ENCODE results near the gene CCNB2.
A peak's percentile ranks its signal among the peaks of the same experiment; 100 is the strongest.

Gene CCNB2

DNA sequence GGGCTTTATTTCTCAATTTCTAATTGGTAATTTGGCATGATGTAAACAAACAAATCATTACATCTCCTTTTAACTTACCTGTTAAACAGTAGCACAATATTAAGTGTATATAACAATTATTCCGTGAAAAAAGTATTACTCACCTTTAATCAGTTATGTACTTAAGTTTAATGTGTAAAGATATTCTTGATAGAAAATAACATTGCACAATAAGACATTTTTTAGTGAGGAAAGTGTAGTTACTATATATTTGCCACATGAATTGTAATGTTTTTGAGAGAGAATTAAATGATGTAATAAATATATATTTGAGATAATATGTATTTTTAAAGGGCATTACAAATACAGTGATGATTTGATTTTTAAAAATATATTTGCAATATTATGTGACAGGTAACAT is 10.9 kb upstream of the CCNB2 start:
- no peak overlapping the region for H3K4me3 ChIP-seq (ENCODE audit: low read length)
- TF ChIP-seq, protein P1, sequence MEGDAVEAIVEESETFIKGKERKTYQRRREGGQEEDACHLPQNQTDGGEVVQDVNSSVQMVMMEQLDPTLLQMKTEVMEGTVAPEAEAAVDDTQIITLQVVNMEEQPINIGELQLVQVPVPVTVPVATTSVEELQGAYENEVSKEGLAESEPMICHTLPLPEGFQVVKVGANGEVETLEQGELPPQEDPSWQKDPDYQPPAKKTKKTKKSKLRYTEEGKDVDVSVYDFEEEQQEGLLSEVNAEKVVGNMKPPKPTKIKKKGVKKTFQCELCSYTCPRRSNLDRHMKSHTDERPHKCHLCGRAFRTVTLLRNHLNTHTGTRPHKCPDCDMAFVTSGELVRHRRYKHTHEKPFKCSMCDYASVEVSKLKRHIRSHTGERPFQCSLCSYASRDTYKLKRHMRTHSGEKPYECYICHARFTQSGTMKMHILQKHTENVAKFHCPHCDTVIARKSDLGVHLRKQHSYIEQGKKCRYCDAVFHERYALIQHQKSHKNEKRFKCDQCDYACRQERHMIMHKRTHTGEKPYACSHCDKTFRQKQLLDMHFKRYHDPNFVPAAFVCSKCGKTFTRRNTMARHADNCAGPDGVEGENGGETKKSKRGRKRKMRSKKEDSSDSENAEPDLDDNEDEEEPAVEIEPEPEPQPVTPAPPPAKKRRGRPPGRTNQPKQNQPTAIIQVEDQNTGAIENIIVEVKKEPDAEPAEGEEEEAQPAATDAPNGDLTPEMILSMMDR (conservative IDR thresholded peaks at IDR 0.05; ENCODE audit: low read length), result no peak
- no peak for DNase-seq (ENCODE audit: low read depth)

DNA sequence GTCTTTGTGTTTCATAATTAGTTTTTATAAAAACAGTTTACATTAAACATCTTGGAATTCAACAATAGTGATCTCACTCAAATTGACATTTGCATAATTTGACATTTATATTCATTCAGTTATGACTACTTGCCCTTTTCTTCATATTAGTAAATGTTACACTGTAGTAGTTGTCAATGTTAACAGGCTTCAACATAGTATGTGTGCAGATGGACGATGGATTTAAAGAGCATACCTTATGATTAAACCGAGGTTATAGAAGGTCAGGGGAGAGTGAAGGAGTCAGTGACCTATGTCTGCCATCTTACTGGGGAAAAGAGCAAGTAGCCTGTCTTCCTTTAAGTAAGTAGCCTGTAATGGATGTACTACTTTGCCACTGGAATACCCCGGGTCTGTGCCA is 8.5 kb upstream of the CCNB2 start:
- no peak for DNase-seq (ENCODE audit: low read depth)
- H3K4me3 ChIP-seq (ENCODE audit: low read length), result no peak overlapping the region
- TF ChIP-seq, protein P1 (conservative IDR thresholded peaks at IDR 0.05; ENCODE audit: low read length), result no peak

DNA sequence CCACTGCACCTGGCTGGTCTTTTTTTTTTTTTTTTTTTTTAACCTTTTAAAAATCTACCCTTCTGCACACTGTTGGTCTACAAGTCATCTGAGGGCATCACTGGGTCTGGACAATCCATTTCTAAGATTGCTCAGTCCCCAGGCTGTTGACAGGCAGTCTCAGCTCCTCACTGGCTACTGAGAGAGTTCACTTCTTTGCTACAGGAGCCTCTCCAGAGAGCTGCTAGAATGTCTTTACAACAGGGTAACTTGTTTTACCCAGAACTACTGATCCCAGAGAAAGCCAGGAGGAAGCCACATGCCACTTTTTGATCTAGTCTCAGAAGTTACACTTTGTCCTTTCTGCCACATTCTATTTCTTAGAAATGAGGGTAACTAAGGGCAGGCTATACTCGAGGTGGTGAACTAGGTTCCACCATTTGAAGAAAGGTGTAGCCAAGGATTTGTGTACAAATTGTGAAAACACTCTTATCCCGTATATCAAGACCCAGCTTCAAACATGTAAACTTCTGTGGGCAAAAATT is 5.7 kb upstream of the CCNB2 start:
- TF ChIP-seq, protein P1 (conservative IDR thresholded peaks at IDR 0.05; ENCODE audit: low read length), result no peak
- no peak overlapping the region for H3K4me3 ChIP-seq (ENCODE audit: low read length)
- DNase-seq (ENCODE audit: low read depth), result no peak

DNA sequence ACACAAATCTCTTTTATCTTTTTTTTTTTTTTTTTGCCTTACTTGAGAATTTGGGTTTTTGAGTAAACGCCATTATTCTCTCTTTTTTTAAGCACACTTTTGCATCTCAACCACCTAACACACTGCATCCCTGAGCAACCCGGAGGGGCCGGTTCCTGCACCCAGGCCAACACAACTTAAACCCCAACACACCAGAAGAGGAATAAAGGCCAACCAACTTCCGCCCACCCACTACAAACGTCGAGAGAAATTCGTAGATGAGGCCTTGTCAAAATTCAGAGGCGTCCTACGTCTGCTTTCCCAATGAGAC is 389 bp upstream of the CCNB2 start:
- DNase-seq (ENCODE audit: low read depth), result no peak

DNA sequence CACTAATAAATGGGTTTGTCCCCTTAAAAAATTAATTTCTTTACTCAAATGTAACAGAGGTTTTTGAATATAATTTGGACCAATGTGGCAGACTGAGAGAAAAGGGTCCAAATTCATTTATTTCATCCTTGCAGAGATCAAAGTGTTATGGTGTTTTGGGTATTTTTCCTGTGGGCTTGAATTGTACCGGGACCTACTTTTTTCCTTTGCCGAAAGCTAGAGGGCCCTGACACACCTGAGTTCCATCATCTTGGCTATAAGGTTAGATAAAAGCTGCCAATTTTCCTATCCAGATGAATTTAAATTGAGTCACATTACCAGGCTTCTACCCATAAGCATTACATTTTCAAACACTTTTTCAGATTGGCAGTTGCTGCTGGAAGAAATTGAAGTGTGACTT is 908 bp downstream of the CCNB2 start:
- H3K4me3 ChIP-seq (ENCODE audit: low read length), result peak overlapping the region; percentile 93
- TF ChIP-seq, protein P1 (conservative IDR thresholded peaks at IDR 0.05; ENCODE audit: low read length), result 0 out of 2 replicates have a peak, but pooled peaks have one; percentile 8

More for the DNA sequence above, 389 bp upstream of the CCNB2 start:
- peak overlapping the region; percentile 93 for H3K4me3 ChIP-seq (ENCODE audit: low read length)
- TF ChIP-seq, protein P1 (conservative IDR thresholded peaks at IDR 0.05; ENCODE audit: low read length), result no peak

DNA sequence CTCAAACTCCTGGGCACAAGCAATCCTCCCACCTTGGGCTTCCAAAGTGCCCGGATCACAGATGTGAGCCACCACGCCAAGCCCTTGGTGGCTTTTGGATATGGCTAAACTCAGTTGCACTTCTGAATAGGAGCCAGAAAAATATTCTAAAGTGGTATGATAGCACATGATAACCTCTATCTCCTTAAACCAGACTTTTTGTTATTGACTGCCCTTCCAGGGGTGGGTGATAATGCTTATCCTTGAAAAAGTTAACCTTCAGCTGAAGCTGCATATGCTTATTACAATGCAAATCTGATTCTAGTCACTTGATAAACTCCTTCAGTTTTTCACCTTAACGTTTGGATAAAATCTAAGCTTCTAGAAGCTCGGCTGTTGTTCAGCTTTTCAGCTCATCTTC is 6.3 kb downstream of the CCNB2 start:
- DNase-seq (ENCODE audit: low read depth), result no peak
- no peak overlapping the region for H3K4me3 ChIP-seq (ENCODE audit: low read length)
- TF ChIP-seq, protein P1 (conservative IDR thresholded peaks at IDR 0.05; ENCODE audit: low read length), result no peak

More for the DNA sequence above, 908 bp downstream of the CCNB2 start:
- DNase-seq (ENCODE audit: low read depth), result no peak

DNA sequence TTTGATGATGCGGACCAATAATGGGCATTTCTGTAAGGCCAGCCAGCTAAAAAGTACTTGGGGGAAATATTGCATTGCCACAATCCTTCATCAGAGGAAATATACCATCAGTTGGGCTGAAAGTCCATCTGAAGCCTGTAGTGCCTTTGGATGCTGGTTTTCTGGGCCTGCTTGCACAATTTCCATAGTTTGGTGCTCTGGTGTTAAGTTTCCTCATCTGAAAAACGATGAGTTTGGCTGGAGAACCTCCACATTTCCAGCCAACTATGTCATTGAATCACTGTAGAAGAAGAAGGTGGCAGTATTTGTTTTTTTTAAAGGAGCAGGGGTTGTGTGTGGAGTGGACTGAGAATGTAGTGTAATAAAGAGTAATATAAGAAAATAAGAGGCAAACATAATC is 10.1 kb downstream of the CCNB2 start:
- TF ChIP-seq, protein P1 (conservative IDR thresholded peaks at IDR 0.05; ENCODE audit: low read length), result no peak
- peak; percentile 16 for DNase-seq (ENCODE audit: low read depth)
- no peak overlapping the region for H3K4me3 ChIP-seq (ENCODE audit: low read length)

Data from AG10803 (cell line).